ENCODE results near the gene KCNJ15. TPM values are rescaled to one million over a fixed set of nuclear protein-coding genes. Genes with fewer than 3 reads are reported as not detected.

KCNJ15 gene
- total RNA-seq, 1 experiment from 2014 or later, result not detected

DNA sequence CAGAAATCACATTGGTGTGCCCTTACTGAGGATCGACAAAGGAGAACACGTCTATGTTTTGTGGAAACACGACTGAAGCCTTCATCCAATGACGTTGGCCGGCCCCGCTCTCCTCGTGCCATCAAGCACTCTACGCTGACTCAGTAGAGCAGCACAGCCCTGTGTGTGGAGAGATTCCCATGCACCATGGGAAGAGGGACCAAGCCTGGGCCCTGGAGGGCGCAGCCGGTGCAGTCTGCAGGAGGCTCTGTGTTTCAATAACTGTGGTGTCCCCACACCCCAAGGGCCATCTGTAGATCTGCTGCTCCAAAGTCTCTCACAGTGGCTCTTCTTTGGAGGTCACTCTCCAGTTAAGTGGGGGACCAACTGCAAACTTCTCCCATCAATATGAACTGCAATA lies 97.4 kb downstream of the KCNJ15 start:
- POLR2A ChIA-PET, result no interaction called here
- no TSS peak for BruUV-seq (replicated peaks)
- no peaks in the 10 kb centered on the region for H3K4me1 Mint-ChIP-seq (ENCODE audit: low read depth, unreplicated experiment)
- peaks cover 8% of the 10 kb centered on the region for H3K27me3 Mint-ChIP-seq (ENCODE audit: insufficient read depth, unreplicated experiment)
- no peaks in the 10 kb centered on the region for H3K9me3 Mint-ChIP-seq (ENCODE audit: unreplicated experiment)
- Histone ChIP-seq H3K4me3 (ENCODE audit: low read depth, low read length) (no peak overlapping the region), H3K27me3 (replicated peaks; ENCODE audit: control insufficient read depth, insufficient read depth, low read length) (no peaks in the 10 kb centered on the region), H3K36me3 (ENCODE audit: control insufficient read depth, insufficient read depth, low read length) (no peaks in the 10 kb centered on the region), H3K9me3 (no peaks in the 10 kb centered on the region), H3K4me1 (no peaks in the 10 kb centered on the region)
- no peak overlapping the region for H3K4me3 Mint-ChIP-seq (ENCODE audit: unreplicated experiment)
- no peaks in the 10 kb centered on the region for H3K36me3 Mint-ChIP-seq (ENCODE audit: insufficient read depth, unreplicated experiment)
- CTCF ChIA-PET, result no interaction called here
- no peak overlapping the region for H3K27ac Mint-ChIP-seq (ENCODE audit: unreplicated experiment)
- TF ChIP-seq, protein P1, sequence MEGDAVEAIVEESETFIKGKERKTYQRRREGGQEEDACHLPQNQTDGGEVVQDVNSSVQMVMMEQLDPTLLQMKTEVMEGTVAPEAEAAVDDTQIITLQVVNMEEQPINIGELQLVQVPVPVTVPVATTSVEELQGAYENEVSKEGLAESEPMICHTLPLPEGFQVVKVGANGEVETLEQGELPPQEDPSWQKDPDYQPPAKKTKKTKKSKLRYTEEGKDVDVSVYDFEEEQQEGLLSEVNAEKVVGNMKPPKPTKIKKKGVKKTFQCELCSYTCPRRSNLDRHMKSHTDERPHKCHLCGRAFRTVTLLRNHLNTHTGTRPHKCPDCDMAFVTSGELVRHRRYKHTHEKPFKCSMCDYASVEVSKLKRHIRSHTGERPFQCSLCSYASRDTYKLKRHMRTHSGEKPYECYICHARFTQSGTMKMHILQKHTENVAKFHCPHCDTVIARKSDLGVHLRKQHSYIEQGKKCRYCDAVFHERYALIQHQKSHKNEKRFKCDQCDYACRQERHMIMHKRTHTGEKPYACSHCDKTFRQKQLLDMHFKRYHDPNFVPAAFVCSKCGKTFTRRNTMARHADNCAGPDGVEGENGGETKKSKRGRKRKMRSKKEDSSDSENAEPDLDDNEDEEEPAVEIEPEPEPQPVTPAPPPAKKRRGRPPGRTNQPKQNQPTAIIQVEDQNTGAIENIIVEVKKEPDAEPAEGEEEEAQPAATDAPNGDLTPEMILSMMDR (IDR thresholded peaks at IDR 0.05; ENCODE audit: insufficient read depth in 1 of 2, low read depth in 1 of 2, low read length in 1 of 2, severe bottlenecking in 1 of 2, unreplicated experiment in 1 of 2), result no peak
- intact Hi-C loops (cut with micrococcal nuclease; ENCODE audit: unreplicated experiment), result no loop called here
- DNase-seq, result no peak

DNA sequence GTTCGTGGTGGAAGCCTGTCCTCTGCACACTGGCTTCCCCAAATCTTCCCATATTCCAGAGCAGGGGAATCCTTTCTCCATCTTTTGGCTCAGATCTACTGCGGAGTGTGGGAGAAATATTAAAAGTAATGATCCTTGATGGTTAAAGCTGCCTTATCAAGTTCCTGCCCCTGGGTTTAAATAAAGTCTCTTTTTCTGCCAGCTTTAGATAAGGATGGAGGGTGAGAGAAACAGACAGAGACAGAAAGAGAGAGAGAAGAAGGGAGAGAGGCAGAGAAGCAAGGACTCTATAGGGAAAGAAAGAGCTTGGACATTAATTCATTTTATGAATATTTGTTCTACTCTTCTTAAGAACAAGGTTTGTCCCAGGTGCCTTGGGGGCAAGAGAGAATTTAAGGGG lies 98.0 kb downstream of the KCNJ15 start:
- TF ChIP-seq, protein P1 (IDR thresholded peaks at IDR 0.05; ENCODE audit: insufficient read depth in 1 of 2, low read depth in 1 of 2, low read length in 1 of 2, severe bottlenecking in 1 of 2, unreplicated experiment in 1 of 2), result no peak
- Mint-ChIP-seq H3K27me3 (ENCODE audit: insufficient read depth, unreplicated experiment) (peaks cover 8% of the 10 kb centered on the region), H3K27ac (ENCODE audit: unreplicated experiment) (no peak overlapping the region), H3K4me1 (ENCODE audit: low read depth, unreplicated experiment) (no peaks in the 10 kb centered on the region), H3K36me3 (ENCODE audit: insufficient read depth, unreplicated experiment) (no peaks in the 10 kb centered on the region), H3K4me3 (ENCODE audit: unreplicated experiment) (no peak overlapping the region), H3K9me3 (ENCODE audit: unreplicated experiment) (no peaks in the 10 kb centered on the region)
- H3K27me3 ChIP-seq (replicated peaks; ENCODE audit: control insufficient read depth, insufficient read depth, low read length), result no peaks in the 10 kb centered on the region
- no peaks in the 10 kb centered on the region for H3K36me3 ChIP-seq (ENCODE audit: control insufficient read depth, insufficient read depth, low read length)
- no peak for DNase-seq
- intact Hi-C loops (cut with micrococcal nuclease; ENCODE audit: unreplicated experiment), result loop anchor here (5.0 kb wide), 2 partner anchors 182 to 642 kb away; no protein-coding TSS in a partner anchor
- CTCF ChIA-PET, result interaction anchor here (0.6 to 2.0 kb wide), 2 partner anchors 20 to 185 kb away, joined by 3 to 4 read pairs; no protein-coding TSS in a partner anchor
- POLR2A ChIA-PET, result no interaction called here
- BruUV-seq (replicated peaks), result no TSS peak
- H3K9me3 ChIP-seq, result no peaks in the 10 kb centered on the region
- H3K4me3 ChIP-seq (ENCODE audit: low read depth, low read length), result no peak overlapping the region
- H3K4me1 ChIP-seq, result no peaks in the 10 kb centered on the region

DNA sequence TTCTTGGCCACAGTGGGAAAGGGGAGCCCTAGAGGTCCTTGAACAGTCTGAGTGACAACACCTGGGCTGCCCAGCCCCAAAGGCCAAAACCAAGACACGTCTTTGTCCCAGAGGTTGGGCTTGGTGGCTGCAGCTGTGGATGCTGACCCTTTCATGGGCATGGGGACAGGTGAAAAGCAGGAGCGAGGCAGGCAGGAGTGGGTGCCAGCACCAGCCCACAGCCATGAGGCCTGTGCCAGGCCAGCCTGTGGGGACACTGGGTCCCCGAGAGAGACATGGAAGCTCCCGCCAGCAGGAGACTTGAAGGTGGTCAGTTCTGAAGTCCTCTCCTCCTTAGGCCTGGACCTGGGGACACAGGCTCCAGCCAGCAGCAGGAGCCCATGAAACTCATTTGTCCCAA lies 98.6 kb downstream of the KCNJ15 start:
- TF ChIP-seq, protein P1 (IDR thresholded peaks at IDR 0.05; ENCODE audit: insufficient read depth in 1 of 2, low read depth in 1 of 2, low read length in 1 of 2, severe bottlenecking in 1 of 2, unreplicated experiment in 1 of 2), result no peak
- intact Hi-C loops (cut with micrococcal nuclease; ENCODE audit: unreplicated experiment), result loop anchor here (5.0 kb wide), 2 partner anchors 183 to 643 kb away; no protein-coding TSS in a partner anchor
- Histone ChIP-seq H3K4me3 (ENCODE audit: low read depth, low read length) (no peak overlapping the region), H3K4me1 (no peaks in the 10 kb centered on the region), H3K9me3 (no peaks in the 10 kb centered on the region), H3K27me3 (replicated peaks; ENCODE audit: control insufficient read depth, insufficient read depth, low read length) (no peaks in the 10 kb centered on the region), H3K36me3 (ENCODE audit: control insufficient read depth, insufficient read depth, low read length) (no peaks in the 10 kb centered on the region)
- Mint-ChIP-seq H3K4me3 (ENCODE audit: unreplicated experiment) (no peak overlapping the region), H3K36me3 (ENCODE audit: insufficient read depth, unreplicated experiment) (no peaks in the 10 kb centered on the region), H3K9me3 (ENCODE audit: unreplicated experiment) (no peaks in the 10 kb centered on the region), H3K27me3 (ENCODE audit: insufficient read depth, unreplicated experiment) (peaks cover 7% of the 10 kb centered on the region), H3K27ac (ENCODE audit: unreplicated experiment) (no peak overlapping the region), H3K4me1 (ENCODE audit: low read depth, unreplicated experiment) (no peaks in the 10 kb centered on the region)
- ChIA-PET CTCF (interaction anchor here (0.6 to 2.0 kb wide), 2 partner anchors 19 to 185 kb away, joined by 3 to 4 read pairs; no protein-coding TSS in a partner anchor), POLR2A (no interaction called here)
- no peak for DNase-seq
- no TSS peak for BruUV-seq (replicated peaks)
